Activated CD4-positive, alpha-beta T cell treated with anti-CD3 and anti-CD28 coated beads for 36 hours (primary cell): Measurements from ENCODE around the gene CD109. TPM values are rescaled to one million over a fixed set of nuclear protein-coding genes. Genes with fewer than 3 reads are reported as not detected.
"Not testable (repeated sequence)": the region's sequence is repeated elsewhere in the genome, so short reads cannot be mapped to it uniquely, and the experiment has no call there.

ENCODE experiments used
- ATAC-seq: fragments of 200-7000 bp; cut with Tn5 transposase; one replicate; pipeline ENCODE4 v1.10.0; 2021; ENCODE audit warnings: mild to moderate bottlenecking, moderate library complexity
- CTCF ChIA-PET: fragments of 350-600 bp; sonication (Branson Sonifier 250); formaldehyde crosslinking; loops from one replicate; lab custom pipeline; 2021; ENCODE audit warnings: antibody characterized with exemption; lab: Charles Lee
- POLR2A ChIA-PET: fragments of 350-600 bp; sonication (Branson Sonifier 250); formaldehyde crosslinking; loops from one replicate; lab custom pipeline; 2021; ENCODE audit warnings: antibody characterized with exemption, inconsistent platforms; lab: Charles Lee
- DNase-seq: peaks from one replicate; pipeline ENCODE4 v3.0.0-alpha.2; 2020
- H3K27ac Mint-ChIP-seq: one replicate; pipeline ENCODE4 v1.8.0; 2021; ENCODE audit warnings: mixed read lengths
- H3K27me3 Mint-ChIP-seq: one replicate; pipeline ENCODE4 v1.8.0; 2021; ENCODE audit warnings: mixed read lengths
- H3K36me3 Mint-ChIP-seq: one replicate; pipeline ENCODE4 v1.8.0; 2021; ENCODE audit warnings: low read depth, mixed read lengths
- H3K4me1 Mint-ChIP-seq: one replicate; pipeline ENCODE4 v1.8.0; 2021; ENCODE audit warnings: mixed read lengths
- H3K4me3 Mint-ChIP-seq: one replicate; pipeline ENCODE4 v1.8.0; 2021; ENCODE audit warnings: mild to moderate bottlenecking, moderate library complexity, mixed read lengths
- H3K9me3 Mint-ChIP-seq: one replicate; pipeline ENCODE4 v1.8.0; 2021; ENCODE audit warnings: low read depth, mixed read lengths
- intact Hi-C, 2 experiments: fragments of 100-400 bp; cut with DNase I in 1 of 2; cut with micrococcal nuclease in 1 of 2; formaldehyde crosslinking; loops; one replicate each; pipeline versions ENCODE4 v1.14.2 to v1.15.1; 2022 to 2024; cut with DNase I, micrococcal nuclease
- total RNA-seq, 2 experiments: library from RNA; stranded (reverse); gene quantifications; one replicate each; pipeline ENCODE4 v1.2.3, GENCODE V29; 2021

The CD109 gene
- total RNA-seq, 2 experiments from 2014 or later = 13.2 to 15.8 TPM

DNA sequence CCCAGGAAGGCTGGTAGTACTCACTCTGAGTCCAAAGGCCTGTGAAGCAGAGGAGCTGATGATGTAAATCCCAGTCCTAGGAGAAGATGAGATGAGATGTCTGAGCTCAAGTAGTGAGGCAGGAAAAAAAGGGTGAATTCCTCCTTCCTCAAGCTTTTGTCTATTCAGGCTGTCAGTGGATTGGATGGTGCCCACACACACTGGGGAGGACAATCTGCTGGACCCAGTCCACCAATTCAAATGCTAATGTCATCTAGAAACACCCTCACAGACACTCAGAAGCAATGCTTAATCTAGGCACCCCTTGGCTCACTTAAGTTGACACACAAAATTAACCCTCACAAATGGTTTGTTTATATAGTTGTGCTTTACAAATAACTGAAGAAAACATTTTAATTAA is 94.6 kb downstream of the CD109 start:
- Mint-ChIP-seq H3K4me3 (no peak overlapping the region), H3K27ac (no peak overlapping the region), H3K36me3 (peaks cover 12% of the 10 kb centered on the region), H3K4me1 (no peaks in the 10 kb centered on the region), H3K27me3 (no peaks in the 10 kb centered on the region), H3K9me3 (no peaks in the 10 kb centered on the region)
- intact Hi-C loops = no loop called here
- DNase-seq = no peak
- ChIA-PET CTCF (interaction anchor here (1.0 kb wide), 1 partner anchor 52 kb away, joined by 3 read pairs; no protein-coding TSS in a partner anchor), POLR2A (no interaction called here)
- ATAC-seq = no peak

DNA sequence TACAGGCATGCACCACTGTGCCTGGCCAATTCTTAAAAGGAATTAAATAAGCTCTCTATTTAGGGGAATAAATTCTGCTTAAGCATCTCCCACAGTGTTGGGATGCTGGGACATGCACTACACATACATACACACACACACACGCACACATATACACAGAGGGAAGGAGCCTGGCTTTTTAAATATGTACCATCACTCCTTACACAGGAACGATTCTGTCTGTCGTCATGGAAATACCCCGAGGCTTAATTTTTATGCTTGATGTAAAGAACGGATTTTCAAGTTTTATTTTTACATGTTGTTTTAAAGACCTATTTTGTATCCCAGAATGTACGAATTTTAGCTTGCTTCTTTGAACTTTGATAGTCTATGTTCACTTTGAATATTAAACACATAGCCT is 95.3 kb downstream of the CD109 start:
- no peak for ATAC-seq
- CTCF ChIA-PET = interaction anchor here (1.0 kb wide), 1 partner anchor 52 kb away, joined by 3 read pairs; no protein-coding TSS in a partner anchor
- no peaks in the 10 kb centered on the region for H3K9me3 Mint-ChIP-seq

DNA sequence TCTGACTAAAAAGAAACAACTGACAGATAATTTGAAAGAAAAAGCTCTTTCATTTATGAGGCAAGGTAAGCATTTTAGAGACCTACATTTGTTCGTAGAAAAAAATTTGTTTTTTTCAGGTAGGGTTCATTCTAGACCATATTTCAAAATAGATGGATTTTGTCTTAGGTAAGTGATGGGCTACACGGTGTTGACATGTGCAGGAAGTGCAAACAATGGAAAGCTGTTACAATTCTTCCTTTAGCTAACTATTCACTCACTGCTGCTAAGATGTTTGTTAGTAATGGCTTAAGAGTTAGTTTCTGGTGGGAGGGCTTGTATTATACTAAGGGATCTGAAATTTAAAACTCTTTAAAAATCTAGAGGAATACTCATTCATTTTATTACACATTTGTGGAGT is 96.7 kb downstream of the CD109 start:
- intact Hi-C loops = no loop called here
- Mint-ChIP-seq H3K36me3 (peaks cover 9% of the 10 kb centered on the region), H3K27me3 (no peaks in the 10 kb centered on the region), H3K4me3 (no peak overlapping the region), H3K27ac (no peak overlapping the region), H3K9me3 (no peaks in the 10 kb centered on the region), H3K4me1 (no peaks in the 10 kb centered on the region)
- no peak for DNase-seq
- POLR2A ChIA-PET = no interaction called here
- no peak for ATAC-seq
- CTCF ChIA-PET = interaction anchor here (0.9 to 1.4 kb wide), 2 partner anchors 54 to 60 kb away, joined by 3 to 4 read pairs; no protein-coding TSS in a partner anchor

More for the DNA sequence above, 95.3 kb downstream of the CD109 start:
- Mint-ChIP-seq H3K4me3 (no peak overlapping the region), H3K4me1 (no peaks in the 10 kb centered on the region), H3K36me3 (peaks cover 9% of the 10 kb centered on the region), H3K27me3 (no peaks in the 10 kb centered on the region), H3K27ac (no peak overlapping the region)
- DNase-seq = no peak
- POLR2A ChIA-PET = no interaction called here
- intact Hi-C loops = no loop called here

DNA sequence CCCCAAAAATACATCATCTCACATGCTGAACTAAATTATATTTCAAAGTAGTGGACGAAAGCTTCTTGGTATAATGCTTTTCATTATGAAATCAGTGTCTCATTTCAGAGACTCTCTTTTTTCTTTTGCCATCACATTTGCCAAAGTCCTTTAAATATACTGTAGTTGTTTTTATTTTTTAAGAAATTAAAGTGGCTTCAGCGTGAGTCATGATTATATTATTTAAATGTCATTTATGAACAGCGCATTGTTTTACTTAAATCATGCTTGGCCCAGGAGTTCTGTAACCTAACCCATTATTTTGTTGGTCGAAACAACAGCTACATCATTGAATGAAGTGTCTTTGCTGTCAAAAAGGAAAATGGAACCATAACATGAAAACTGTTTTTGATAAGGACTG is 100.9 kb downstream of the CD109 start:
- ChIA-PET CTCF (interaction anchor here (0.7 to 1.1 kb wide), 3 partner anchors 19 to 125 kb away, joined by 3 read pairs; no protein-coding TSS in a partner anchor), POLR2A (no interaction called here)
- ATAC-seq (no peak), DNase-seq (no peak)
- H3K27ac Mint-ChIP-seq = no peak overlapping the region
- no peak overlapping the region for H3K4me3 Mint-ChIP-seq
- H3K9me3 Mint-ChIP-seq = no peaks in the 10 kb centered on the region
- H3K4me1 Mint-ChIP-seq = peaks cover 9% of the 10 kb centered on the region
- H3K36me3 Mint-ChIP-seq = peaks cover 5% of the 10 kb centered on the region
- intact Hi-C loops = no loop called here
- H3K27me3 Mint-ChIP-seq = no peaks in the 10 kb centered on the region

DNA sequence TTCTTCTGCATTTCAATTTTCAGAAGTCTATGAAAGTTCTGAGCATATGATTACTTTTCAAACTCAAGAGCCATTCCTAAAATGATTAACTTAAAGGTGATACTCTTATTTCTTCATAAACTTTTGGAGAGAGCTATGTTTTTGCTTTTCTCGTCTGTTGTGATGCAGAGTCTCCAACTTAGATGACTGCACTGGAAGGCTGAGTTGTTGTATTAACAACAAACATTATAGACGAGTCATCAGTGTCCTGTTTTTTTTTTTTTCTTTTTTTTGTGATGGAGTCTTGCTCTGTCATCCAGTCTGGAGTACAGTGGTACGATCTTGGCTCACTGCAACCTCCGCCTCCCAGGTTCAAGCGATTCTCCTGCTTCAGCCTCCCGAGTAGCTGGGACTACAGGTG is 101.9 kb downstream of the CD109 start:
- DNase-seq (no peak), ATAC-seq (no peak)
- Mint-ChIP-seq H3K27me3 (no peaks in the 10 kb centered on the region), H3K9me3 (no peaks in the 10 kb centered on the region), H3K27ac (no peak overlapping the region), H3K36me3 (peaks cover 5% of the 10 kb centered on the region), H3K4me1 (peaks cover 9% of the 10 kb centered on the region), H3K4me3 (no peak overlapping the region)
- intact Hi-C loops = no loop called here
- POLR2A ChIA-PET = no interaction called here
- CTCF ChIA-PET = interaction anchor here (0.9 kb wide), 1 partner anchor 20 kb away, joined by 3 read pairs; no protein-coding TSS in a partner anchor

DNA sequence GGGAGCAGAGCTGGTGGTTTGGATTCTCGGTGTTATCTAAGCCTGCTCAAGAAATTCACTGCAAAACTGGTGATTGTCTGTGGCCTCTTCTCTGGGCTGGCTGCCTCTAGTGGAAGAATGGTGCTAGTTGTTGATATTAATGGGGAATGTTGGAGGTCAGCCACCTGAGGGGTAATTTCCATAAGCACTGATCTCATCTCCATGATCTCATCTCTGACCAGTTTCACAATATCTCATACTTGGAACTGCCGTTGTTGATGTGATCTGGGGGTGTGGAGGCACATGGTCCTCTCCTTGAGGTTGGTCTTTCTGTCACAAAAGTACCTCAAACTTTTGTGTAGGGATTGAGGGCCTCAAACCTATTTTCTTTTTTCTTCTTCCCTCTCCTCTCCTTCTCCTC is 102.6 kb downstream of the CD109 start:
- peak; percentile 78 for ATAC-seq

DNA sequence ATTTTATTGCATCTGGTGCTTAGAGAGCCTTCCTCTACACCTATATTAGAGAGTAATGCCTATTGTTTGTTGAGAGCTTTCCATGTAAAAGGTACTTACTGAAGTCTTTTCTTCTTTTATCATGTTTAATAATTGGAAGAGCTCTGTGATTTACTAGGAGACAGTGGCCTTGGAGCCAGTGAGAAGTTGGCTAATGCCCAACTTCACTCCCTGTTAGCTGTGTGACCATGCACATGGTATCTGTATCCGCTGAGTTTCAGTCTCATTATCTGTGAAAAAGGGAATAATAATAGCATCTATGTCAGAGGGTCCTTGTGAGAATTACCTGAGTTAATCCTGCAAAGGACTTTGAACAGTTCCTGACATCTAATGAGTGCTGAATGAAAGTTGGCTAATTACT is 105.0 kb downstream of the CD109 start:
- H3K27me3 Mint-ChIP-seq = no peaks in the 10 kb centered on the region
- no peak overlapping the region for H3K4me3 Mint-ChIP-seq
- ChIA-PET POLR2A (no interaction called here), CTCF (no interaction called here)
- intact Hi-C loops = no loop called here
- peaks cover 4% of the 10 kb centered on the region for H3K36me3 Mint-ChIP-seq
- H3K4me1 Mint-ChIP-seq = peaks cover 9% of the 10 kb centered on the region
- DNase-seq (no peak), ATAC-seq (no peak)
- H3K9me3 Mint-ChIP-seq = no peaks in the 10 kb centered on the region
- no peak overlapping the region for H3K27ac Mint-ChIP-seq

More for the DNA sequence above, 102.6 kb downstream of the CD109 start:
- intact Hi-C loops = no loop called here
- Mint-ChIP-seq H3K4me1 (peaks cover 9% of the 10 kb centered on the region), H3K9me3 (no peaks in the 10 kb centered on the region), H3K27me3 (no peaks in the 10 kb centered on the region), H3K4me3 (no peak overlapping the region), H3K36me3 (peaks cover 5% of the 10 kb centered on the region), H3K27ac (no peak overlapping the region)
- CTCF ChIA-PET = no interaction called here
- POLR2A ChIA-PET = no interaction called here
- DNase-seq = peak; percentile 13

DNA sequence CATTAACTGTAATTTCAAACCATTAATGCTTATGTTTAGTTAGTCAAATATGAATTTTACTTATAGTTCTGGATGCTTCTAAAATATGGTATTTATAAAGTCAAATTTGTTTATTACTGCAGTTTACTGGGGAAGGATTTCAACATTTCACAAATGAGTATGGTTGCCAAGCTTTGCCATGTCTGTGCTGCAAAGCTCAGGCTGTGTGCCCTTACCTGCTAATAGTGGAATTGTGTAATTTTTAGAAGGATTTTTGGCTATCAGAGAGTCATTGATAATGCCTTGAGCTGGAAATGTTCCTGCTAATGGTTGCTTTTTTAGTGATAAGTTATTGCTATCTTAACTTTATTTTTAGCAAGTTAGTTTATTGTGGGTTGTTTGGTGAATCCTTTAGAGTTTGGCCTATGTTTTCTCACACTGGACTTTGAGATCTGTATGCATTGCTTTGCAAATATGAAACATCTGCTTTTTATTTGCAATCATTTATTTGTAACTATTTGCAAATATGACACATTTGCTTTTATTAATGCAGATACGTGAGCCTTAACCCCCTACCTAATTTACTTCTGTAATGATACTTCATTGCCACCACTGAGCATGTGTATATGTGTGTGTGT is 105.8 kb downstream of the CD109 start:
- CTCF ChIA-PET = no interaction called here
- no peak for ATAC-seq
- H3K36me3 Mint-ChIP-seq = peaks cover 4% of the 10 kb centered on the region
- no peak overlapping the region for H3K4me3 Mint-ChIP-seq
- peaks cover 9% of the 10 kb centered on the region for H3K4me1 Mint-ChIP-seq
- H3K27ac Mint-ChIP-seq = no peak overlapping the region
- intact Hi-C loops = no loop called here
- POLR2A ChIA-PET = no interaction called here
- no peaks in the 10 kb centered on the region for H3K27me3 Mint-ChIP-seq
- DNase-seq = no peak
- H3K9me3 Mint-ChIP-seq = no peaks in the 10 kb centered on the region

DNA sequence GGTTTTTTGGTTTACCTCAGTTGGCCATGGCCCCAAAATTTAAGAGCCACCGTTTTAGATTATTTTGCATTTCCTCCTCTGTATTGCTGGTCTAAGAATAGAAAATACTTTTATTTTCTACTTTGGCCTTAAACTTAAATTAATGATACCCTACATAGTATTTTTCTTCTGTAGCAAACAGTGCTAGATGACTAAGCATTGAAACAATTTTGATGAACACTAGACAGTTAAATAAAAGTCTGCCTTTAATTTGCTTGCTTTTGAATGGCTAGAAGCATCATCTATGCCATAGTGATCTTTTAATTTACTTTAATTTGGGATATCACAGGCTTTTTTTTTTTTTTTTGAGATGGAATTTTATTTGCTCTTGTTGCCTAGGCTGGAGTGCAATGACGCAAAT is 106.4 kb downstream of the CD109 start:
- H3K27ac Mint-ChIP-seq = no peak overlapping the region
- H3K36me3 Mint-ChIP-seq = peaks cover 4% of the 10 kb centered on the region
- ATAC-seq (no peak), DNase-seq (no peak)
- no peaks in the 10 kb centered on the region for H3K9me3 Mint-ChIP-seq
- intact Hi-C loops = no loop called here
- H3K4me3 Mint-ChIP-seq = no peak overlapping the region
- POLR2A ChIA-PET = no interaction called here
- H3K27me3 Mint-ChIP-seq = no peaks in the 10 kb centered on the region
- CTCF ChIA-PET = interaction anchor here (1.3 kb wide), 1 partner anchor 13 kb away, joined by 3 read pairs; no protein-coding TSS in a partner anchor
- peaks cover 9% of the 10 kb centered on the region for H3K4me1 Mint-ChIP-seq

DNA sequence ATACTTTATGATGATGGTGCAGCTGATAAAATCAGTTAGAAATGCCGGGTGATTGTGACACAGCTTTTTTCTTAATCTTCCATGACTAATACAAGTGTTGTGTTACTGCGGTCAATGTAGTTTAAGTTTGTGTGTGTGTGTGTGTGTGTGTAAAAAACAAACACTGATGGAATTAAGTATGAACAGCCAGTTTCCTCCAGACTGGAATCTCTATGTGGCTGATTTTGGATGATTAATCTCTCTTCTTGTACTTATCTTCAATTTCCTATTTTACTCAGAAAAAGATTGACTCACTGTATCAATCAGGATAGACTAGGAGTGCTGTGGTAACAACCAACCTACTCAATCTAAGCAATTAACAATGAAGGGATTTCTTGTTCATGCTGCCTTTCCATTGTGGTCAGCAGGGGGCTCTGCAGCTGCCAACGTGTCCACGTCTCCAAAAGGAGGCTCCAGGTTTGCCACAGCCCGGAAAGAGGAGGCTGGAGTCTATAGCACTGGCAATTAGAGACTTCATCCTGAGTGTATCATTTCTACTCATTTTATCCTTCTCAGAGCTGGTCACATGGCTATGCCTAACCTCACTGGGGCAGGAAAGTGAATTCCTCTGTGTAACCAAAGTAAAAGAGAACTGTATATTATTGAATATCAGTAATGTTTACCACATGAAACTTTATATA is 107.7 kb downstream of the CD109 start:
- DNase-seq (no peak), ATAC-seq (no peak)
- no peak overlapping the region for H3K4me3 Mint-ChIP-seq
- no peak overlapping the region for H3K27ac Mint-ChIP-seq
- CTCF ChIA-PET = interaction anchor here (1.1 to 1.3 kb wide), 2 partner anchors 12 to 70 kb away, joined by 3 read pairs; no protein-coding TSS in a partner anchor
- H3K4me1 Mint-ChIP-seq = peaks cover 3% of the 10 kb centered on the region
- intact Hi-C loops = no loop called here
- no peaks in the 10 kb centered on the region for H3K27me3 Mint-ChIP-seq
- H3K9me3 Mint-ChIP-seq = no peaks in the 10 kb centered on the region
- POLR2A ChIA-PET = no interaction called here
- peaks cover 4% of the 10 kb centered on the region for H3K36me3 Mint-ChIP-seq

DNA sequence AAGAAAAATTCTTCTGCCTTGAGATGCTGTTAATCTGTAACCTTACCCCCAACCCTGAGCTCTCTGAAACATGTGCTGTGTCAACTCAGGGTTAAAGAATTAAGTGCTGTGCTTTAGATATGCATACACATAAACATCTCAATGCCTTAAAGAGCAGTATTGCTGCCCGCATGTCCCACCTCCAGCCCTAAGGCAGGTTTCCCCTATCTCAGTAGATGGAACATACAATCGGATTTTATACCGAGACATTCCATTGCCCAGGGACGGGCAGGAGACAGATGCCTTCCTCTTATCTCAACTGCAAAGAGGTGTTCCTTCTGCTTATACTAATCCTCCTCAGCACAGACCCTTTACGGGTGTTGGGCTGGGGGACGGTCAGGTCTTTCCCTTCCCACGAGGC is 109.2 kb downstream of the CD109 start:
- POLR2A ChIA-PET, H3K36me3 Mint-ChIP-seq, intact Hi-C loops, H3K9me3 Mint-ChIP-seq, H3K27me3 Mint-ChIP-seq, H3K27ac Mint-ChIP-seq, H3K4me3 Mint-ChIP-seq, ATAC-seq, DNase-seq, H3K4me1 Mint-ChIP-seq, CTCF ChIA-PET: not testable (repeated sequence)

DNA sequence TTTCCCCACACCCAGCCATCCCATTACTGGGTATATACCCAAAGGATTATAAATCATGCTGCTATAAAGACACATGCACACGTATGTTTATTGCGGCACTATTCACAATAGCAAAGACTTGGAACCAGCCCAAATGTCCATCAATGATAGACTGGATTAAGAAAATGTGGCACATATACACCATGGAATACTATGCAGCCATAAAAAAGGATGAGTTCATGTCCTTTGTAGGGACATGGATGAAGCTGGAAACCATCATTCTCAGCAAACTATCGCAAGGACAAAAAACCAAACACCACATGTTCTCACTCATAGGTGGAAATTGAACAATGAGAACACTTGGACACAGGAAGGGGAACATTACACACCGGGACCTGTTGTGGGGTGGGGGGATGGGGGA is 110.0 kb downstream of the CD109 start:
- DNase-seq, intact Hi-C loops, H3K4me3 Mint-ChIP-seq, H3K36me3 Mint-ChIP-seq, POLR2A ChIA-PET, H3K27me3 Mint-ChIP-seq, H3K9me3 Mint-ChIP-seq, ATAC-seq, H3K4me1 Mint-ChIP-seq, H3K27ac Mint-ChIP-seq: not testable (repeated sequence)
- CTCF ChIA-PET = interaction anchor here (1.1 kb wide), 1 partner anchor 128 kb away, joined by 3 read pairs; no protein-coding TSS in a partner anchor
